ENCODE results near the gene BSPRY.
"Not testable (repeated sequence)": the region's sequence is repeated elsewhere in the genome, so short reads cannot be mapped to it uniquely, and the experiment has no call there.

Gene BSPRY

GRCh38 chr9:113341712-113342410 lies 7.5 kb upstream of the BSPRY start:
- no peak for DNase-seq (ENCODE audit: low read depth)

DNA sequence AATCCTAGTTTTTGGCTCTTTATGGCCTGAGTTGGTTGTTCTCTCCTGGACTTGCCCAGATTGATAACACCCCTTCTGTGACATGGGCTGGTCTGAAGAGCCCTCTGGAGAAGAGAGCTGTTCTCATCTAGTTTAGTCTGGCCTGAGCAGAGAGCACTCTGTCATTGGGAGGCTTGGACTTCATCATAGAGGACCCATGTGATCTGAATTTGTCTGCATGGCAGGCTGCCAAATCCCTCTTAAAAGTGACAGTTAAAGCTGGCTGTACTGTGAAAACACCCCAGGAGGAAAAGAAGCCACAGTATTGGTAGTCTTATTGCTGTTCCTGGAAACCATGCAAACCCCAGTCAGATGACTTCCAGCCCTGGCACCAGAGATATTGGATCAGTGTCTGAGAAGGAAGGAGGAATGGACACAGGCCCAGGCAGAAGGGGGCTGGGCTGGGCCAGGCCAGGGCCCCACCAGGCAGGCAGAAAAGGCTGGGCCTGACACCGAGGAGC lies 5.6 kb upstream of the BSPRY start:
- no peak for DNase-seq (ENCODE audit: low read depth)

DNA sequence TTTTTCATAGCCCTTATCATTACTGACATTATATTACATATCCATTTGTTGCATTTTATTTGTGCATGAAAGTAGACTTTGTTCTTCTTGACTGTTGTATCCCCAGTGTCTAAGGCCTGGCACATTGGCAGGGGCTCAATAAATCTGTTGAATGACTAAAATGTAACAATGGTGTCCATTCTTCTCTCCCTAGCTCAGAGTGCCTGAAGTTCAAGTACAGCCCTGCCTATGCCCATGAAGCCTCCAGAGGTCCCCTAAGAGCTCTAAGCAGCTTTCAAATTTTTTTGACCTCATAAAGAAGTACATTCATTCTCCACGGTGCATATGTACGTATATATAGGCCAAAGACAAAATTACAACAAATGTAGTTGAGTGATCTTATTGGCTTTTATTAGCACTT lies 4.2 kb upstream of the BSPRY start:
- DNase-seq (ENCODE audit: low read depth): no peak

- DNase-seq (ENCODE audit: low read depth): no peak
These were observed 3.7 kb upstream of the BSPRY start for GRCh38 chr9:113345671-113346070.

DNA sequence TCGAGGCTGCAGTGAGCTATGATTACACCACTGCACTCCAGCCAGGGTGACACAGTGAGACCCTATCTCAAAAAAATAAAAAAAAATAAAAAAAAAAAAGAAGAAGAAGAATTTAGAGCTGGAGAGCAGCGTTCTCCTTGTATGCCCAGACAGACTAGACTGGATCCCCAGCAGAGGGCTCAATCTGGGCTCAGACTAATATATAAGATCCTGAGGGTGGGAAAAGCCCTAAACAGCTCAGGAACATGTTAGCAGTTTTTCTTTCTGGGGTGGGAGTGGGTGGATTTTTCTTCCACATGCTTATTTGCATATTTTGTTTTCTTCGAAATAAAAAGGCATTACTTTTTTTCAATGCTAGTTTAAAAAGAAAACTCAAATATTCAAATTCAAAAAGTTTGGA lies 904 bp upstream of the BSPRY start:
- DNase-seq (ENCODE audit: low read depth): no peak

DNA sequence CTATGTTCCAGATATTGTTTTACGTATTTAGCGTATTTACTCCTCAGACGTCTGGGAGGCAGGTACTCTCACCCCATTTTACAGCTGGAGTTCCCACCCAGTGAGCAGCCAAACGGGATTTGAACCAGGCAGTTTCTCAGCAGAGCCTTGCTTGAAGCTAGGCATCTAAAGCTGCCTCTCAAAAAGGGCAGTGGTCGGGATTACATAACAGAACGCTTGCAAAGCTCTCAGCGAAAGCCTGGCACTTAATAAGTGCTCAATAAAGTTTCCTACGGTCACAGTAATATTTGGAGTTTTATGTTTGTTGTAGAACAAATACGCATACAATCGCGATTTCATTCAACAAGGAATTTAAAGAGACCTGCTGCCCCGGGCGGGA lies 286 bp upstream of the BSPRY start:
- no peak for DNase-seq (ENCODE audit: low read depth)

DNA sequence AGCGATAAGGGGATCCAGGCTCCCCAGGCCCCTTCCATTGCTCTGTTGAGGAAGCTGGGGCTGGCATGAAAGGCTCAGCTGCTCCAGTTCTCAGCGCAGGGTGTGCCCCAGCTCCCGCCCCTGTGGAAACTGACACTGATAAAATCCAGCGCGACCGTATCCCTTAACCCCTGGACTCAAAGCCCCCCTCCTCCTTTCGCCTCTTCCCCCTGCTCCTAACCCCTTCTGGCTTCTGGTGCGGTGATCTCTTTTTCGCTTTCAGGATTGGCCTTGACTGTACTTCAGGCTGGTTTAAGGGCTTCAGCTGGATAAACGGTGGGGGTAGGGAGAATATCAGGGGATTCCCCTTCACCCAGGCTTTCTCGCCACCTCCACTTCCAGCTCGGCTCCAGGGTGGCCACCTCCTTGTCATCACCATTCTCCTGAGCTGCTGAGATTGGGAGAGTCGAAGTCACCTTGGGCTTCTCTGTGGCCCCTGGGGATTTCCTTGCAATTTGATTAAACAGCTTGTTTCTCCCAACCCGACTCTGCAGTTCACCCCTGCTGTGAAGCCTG lies 843 bp downstream of the BSPRY start:
- DNase-seq (ENCODE audit: low read depth): no peak

DNA sequence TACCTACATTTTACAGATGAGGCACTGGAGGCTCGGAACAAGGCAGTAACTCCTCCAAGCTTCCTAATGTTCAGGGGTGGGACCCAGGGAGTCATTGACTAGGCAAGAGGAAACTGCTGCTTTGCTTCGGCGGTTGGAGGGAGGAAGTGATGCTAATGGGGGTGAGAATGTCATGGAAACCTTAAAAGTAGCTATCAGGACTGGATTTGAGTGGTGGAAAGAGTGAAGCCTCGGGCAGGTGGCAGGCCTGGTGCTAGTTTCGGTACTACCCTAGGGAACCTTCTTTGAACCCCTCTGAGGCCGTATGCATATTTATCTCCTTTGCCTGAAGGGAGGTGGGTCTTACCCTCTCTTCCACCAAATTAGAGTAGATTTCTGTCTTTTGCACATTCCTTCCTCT lies 1.6 kb downstream of the BSPRY start:
- no peak for DNase-seq (ENCODE audit: low read depth)

GRCh38 chr9:113352006-113352405 lies 2.7 kb downstream of the BSPRY start:
- no peak for DNase-seq (ENCODE audit: low read depth)

DNA sequence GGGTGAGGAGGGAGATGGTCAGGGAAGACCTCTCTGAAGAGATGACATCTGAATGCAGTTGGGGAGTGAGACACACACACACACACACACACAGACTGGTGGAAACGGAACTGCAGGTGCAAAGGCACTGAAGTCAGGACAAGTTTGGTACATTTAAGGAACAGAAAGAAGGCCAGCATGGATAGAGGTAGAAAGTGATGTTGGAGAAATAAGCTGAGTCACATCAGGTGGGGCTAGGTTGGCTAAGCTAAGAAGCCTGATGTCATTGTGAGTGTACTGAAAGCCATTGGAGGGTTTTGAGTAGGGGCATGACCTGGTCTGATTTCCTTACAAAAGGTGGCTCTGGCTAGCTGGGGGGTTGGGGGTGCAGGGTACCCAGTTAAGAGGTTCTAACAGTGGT lies 3.1 kb downstream of the BSPRY start:
- no peak for DNase-seq (ENCODE audit: low read depth)

- DNase-seq (ENCODE audit: low read depth): no peak
These were observed 5.8 kb downstream of the BSPRY start for GRCh38 chr9:113355040-113355596.

GRCh38 chr9:113356686-113357292 lies 7.4 kb downstream of the BSPRY start:
- DNase-seq (ENCODE audit: low read depth): no peak

- no peak for DNase-seq (ENCODE audit: low read depth)
These were observed 10.0 kb downstream of the BSPRY start for GRCh38 chr9:113359385-113359784.

- DNase-seq (ENCODE audit: low read depth): no peak
These were observed 11.0 kb downstream of the BSPRY start for GRCh38 chr9:113360242-113360842.

DNA sequence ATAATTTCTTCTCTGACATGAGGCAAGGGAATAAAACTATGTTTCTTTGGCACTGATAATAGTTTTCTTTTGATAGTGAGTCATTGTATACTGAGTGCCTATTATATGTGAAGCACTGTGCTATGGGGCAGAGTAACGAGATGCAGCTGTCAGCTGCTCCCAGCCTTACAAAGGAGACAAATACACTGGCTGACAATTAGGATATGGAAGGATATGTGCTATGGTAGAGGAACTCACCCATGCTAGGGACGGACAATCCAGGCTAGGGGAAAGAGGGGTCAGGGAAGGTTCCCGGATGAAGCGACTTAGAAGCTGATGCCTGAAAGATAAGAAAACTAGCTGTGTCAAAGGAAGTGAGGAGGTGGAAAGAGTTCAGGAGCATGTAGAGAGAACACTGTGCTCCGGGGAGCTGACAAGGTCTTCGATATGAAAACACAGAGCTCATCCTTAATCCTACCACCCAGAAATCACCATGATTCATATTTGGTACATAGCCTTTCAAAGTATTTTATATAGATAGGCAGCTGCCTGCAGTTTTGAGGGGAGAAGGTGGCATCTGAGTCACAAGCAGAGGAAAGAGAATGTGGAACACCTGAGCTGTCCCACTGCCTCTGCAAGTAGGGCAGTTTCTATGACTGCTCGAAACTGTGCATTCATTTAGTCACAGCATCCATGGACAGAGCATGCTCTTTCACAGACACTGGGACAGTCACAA lies 12.1 kb downstream of the BSPRY start:
- DNase-seq (ENCODE audit: low read depth): no peak

DNA sequence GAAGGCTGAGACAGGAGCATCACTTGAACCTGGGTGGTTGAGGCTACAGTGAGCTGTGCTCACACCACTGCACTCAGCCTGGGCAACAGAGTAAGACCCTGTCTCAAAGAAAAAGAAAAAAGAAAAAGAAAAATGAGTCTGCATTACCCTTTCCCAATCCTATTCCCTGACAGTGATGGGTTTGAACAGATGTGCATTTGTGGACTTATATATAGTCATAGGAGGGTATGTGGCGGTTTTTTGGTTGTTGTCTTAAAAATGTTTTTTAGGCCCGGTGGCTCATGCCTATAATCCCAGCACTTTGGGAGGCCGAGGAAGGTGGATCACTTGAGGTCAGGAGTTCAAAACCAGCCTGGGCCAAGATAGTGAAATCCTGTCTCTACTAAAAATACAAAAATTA lies 14.0 kb downstream of the BSPRY start:
- DNase-seq (ENCODE audit: low read depth): no peak

- no peak for DNase-seq (ENCODE audit: low read depth)
These were observed 15.6 kb downstream of the BSPRY start for GRCh38 chr9:113364951-113365350.

DNA sequence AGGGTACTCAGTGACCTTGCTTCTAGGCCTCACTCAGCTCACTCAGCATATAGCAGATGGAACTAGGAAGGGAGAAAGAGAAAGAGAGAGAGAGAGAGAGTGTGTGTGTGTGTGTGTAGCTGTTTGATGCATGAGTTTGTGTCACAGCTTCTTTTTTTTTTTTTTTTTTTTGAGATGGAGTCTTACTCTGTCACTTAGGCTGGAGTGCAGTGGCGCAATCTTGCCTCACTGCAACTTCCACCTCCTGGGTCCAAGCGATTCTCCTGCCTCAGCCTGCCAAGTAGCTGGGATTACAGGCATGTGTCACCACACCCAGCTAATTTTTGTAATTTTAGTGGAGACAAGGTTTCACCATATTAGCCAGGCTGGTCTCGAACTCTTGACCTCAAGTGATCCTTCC lies 16.3 kb downstream of the BSPRY start:
- DNase-seq (ENCODE audit: low read depth): not testable (repeated sequence)

DNA sequence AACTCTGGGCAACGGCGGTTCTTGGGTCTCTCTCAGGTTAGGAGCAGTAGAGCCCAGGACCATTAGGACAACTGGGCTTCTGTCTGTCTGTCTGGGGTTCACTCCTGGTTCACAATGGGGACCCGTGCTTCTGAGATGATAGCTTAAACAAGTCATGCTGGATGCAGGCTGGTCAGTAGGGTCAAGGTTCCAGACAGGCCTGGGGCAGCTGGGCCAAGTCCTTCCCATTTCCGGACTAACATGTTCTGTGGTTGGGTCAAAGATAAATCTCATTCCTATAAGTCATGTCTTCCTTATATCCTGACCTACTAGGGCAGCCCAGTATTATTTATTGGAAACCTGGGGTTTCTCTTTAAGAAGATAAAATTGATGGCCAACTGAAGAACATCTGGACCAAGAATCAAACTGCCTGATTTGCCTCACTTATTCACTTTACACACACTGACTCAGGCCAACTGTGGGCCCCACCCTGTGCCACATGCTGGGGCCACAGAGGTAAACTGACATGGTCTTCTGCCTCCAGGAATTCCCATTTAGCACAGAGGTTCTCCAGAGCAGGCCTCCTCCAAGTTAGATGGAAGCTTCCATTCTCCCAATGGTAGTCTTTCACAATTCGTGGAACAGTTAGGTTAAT lies 19.1 kb downstream of the BSPRY start:
- DNase-seq (ENCODE audit: low read depth): no peak

GRCh38 chr9:113368982-113369854 lies 19.9 kb downstream of the BSPRY start:
- no peak for DNase-seq (ENCODE audit: low read depth)

DNA sequence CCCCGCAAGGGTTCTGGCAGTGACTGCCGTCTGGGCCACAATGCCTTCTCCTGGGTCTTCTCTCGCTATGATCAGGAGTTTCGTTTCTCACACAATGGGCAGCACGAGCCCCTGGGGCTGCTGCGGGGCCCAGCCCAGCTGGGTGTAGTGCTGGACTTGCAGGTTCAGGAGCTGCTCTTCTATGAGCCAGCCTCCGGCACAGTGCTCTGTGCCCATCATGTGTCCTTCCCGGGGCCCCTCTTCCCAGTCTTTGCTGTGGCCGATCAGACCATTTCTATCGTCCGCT lies 20.5 kb downstream of the BSPRY start:
- DNase-seq (ENCODE audit: low read depth): no peak

Data from activated gamma-delta T cell treated with anti-CD3 and anti-CD28 coated beads, Interleukin-2, amount 50 U/mL, for 16 hours (primary cell).